Measurements from ENCODE around the gene EYA2. TPM values are rescaled to one million over a fixed set of nuclear protein-coding genes. Genes with fewer than 3 reads are reported as not detected.

EYA2 gene
- total RNA-seq, 1 experiment from 2014 or later: not detected

- TF ChIP-seq EZH2 (IDR thresholded peaks at IDR 0.05; ENCODE audit: borderline replicate concordance, low read depth, low read length, poor library complexity, severe bottlenecking) (no peak), CTCF (conservative IDR thresholded peaks at IDR 0.05; ENCODE audit: low read depth, low read length) (no peak)
- ChIA-PET CTCF (no interaction called here), POLR2A (ENCODE audit: low non-redundant PET) (no interaction called here)
- BruUV-seq (replicated peaks): no TSS peak
- Histone ChIP-seq H3K4me3 (ENCODE audit: low read depth, low read length, poor library complexity, severe bottlenecking) (no peak overlapping the region), H3K9me3 (ENCODE audit: low read depth, low read length, poor library complexity, severe bottlenecking) (no peaks in the 10 kb centered on the region), H3K36me3 (ENCODE audit: insufficient read depth, low read length, poor library complexity, severe bottlenecking) (no peaks in the 10 kb centered on the region), H3K27me3 (replicated peaks; ENCODE audit: insufficient read depth, low read depth, low read length, poor library complexity) (peaks cover 96% of the 10 kb centered on the region), H3K4me1 (ENCODE audit: insufficient read depth, low read length, poor library complexity, severe bottlenecking) (no peaks in the 10 kb centered on the region), H3K27ac (ENCODE audit: low read depth, low read length, poor library complexity, severe bottlenecking) (no peak overlapping the region)
- intact Hi-C loops (cut with micrococcal nuclease; ENCODE audit: unreplicated experiment): no loop called here
- DNase-seq (ENCODE audit: low spot score): no peak
Observed at GRCh38 chr20:46898423-46898822, 3.8 kb downstream of the EYA2 start.

DNA sequence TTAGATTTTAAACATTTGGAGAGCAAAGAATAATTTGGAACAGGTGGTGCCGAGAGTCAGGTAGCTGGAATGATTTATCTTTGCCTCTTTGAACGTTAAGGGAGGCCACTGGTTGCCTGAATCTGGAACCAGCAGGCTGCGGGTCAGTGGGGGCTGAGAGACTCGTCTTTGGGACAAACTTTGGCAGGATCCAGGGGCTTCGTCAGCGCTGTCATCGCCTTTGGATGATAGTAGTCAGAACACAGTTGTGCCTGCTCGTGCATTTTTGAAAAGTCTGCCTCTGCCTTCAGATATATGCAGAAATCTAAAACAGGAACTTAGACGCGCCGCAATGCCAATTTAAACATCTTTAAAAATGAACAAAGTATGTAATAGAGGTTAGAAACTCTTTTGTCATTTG, 5.0 kb downstream of the EYA2 start:
- peaks cover 87% of the 10 kb centered on the region for H3K27me3 ChIP-seq (replicated peaks; ENCODE audit: insufficient read depth, low read depth, low read length, poor library complexity)
- intact Hi-C loops (cut with micrococcal nuclease; ENCODE audit: unreplicated experiment): no loop called here
- H3K36me3 ChIP-seq (ENCODE audit: insufficient read depth, low read length, poor library complexity, severe bottlenecking): no peaks in the 10 kb centered on the region
- ChIA-PET POLR2A (ENCODE audit: low non-redundant PET) (no interaction called here), CTCF (no interaction called here)
- no peak overlapping the region for H3K27ac ChIP-seq (ENCODE audit: low read depth, low read length, poor library complexity, severe bottlenecking)
- TF ChIP-seq CTCF (conservative IDR thresholded peaks at IDR 0.05; ENCODE audit: low read depth, low read length): no peak
- TF ChIP-seq EZH2 (IDR thresholded peaks at IDR 0.05; ENCODE audit: borderline replicate concordance, low read depth, low read length, poor library complexity, severe bottlenecking): no peak
- no peak for DNase-seq (ENCODE audit: low spot score)
- no TSS peak for BruUV-seq (replicated peaks)
- H3K4me3 ChIP-seq (ENCODE audit: low read depth, low read length, poor library complexity, severe bottlenecking): no peak overlapping the region
- no peaks in the 10 kb centered on the region for H3K9me3 ChIP-seq (ENCODE audit: low read depth, low read length, poor library complexity, severe bottlenecking)
- H3K4me1 ChIP-seq (ENCODE audit: insufficient read depth, low read length, poor library complexity, severe bottlenecking): no peaks in the 10 kb centered on the region

DNA sequence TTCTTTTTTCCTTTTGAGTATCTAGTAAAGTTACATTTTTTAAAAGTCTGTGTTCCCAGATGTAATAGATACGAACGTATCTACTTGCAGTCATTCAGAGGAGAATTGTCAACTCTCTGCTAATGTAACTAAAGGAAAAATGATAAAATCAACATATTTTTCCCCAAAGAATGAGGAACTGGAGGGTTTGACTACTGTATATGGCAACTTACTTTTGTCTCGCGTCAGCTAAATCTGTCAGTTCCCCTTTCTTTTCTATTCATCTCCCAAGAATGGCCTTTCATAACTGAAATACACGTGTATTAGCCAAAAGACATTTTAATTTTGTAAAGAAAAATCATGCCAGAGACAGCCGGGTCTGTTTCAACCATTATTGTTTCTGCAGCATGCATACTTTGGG, 5.4 kb downstream of the EYA2 start:
- ChIA-PET CTCF (no interaction called here), POLR2A (ENCODE audit: low non-redundant PET) (no interaction called here)
- no peak for DNase-seq (ENCODE audit: low spot score)
- H3K4me3 ChIP-seq (ENCODE audit: low read depth, low read length, poor library complexity, severe bottlenecking): no peak overlapping the region
- H3K9me3 ChIP-seq (ENCODE audit: low read depth, low read length, poor library complexity, severe bottlenecking): no peaks in the 10 kb centered on the region
- no peaks in the 10 kb centered on the region for H3K36me3 ChIP-seq (ENCODE audit: insufficient read depth, low read length, poor library complexity, severe bottlenecking)
- no TSS peak for BruUV-seq (replicated peaks)
- H3K27ac ChIP-seq (ENCODE audit: low read depth, low read length, poor library complexity, severe bottlenecking): no peak overlapping the region
- no peaks in the 10 kb centered on the region for H3K4me1 ChIP-seq (ENCODE audit: insufficient read depth, low read length, poor library complexity, severe bottlenecking)
- peaks cover 88% of the 10 kb centered on the region for H3K27me3 ChIP-seq (replicated peaks; ENCODE audit: insufficient read depth, low read depth, low read length, poor library complexity)
- TF ChIP-seq EZH2 (IDR thresholded peaks at IDR 0.05; ENCODE audit: borderline replicate concordance, low read depth, low read length, poor library complexity, severe bottlenecking) (no peak), CTCF (conservative IDR thresholded peaks at IDR 0.05; ENCODE audit: low read depth, low read length) (no peak)
- intact Hi-C loops (cut with micrococcal nuclease; ENCODE audit: unreplicated experiment): no loop called here

Measured in A673 (cell line).